Neural cell (in vitro differentiated cells): Measurements from ENCODE around the gene MRE11. TPM values are rescaled to one million over a fixed set of nuclear protein-coding genes. Genes with fewer than 3 reads are reported as not detected.

Experiments
- H2AFZ ChIP-seq: fragments of 200-600, 300-800 bp; sonication (generic), shearing (Covaris generic); 2 replicates; pipeline ENCODE4 v1.6.0; 2014; ENCODE audit warnings: low read depth, mild to moderate bottlenecking, antibody characterized with exemption, low read length, moderate library complexity
- H3F3A ChIP-seq: fragments of 200-600 bp; shearing (Covaris generic); 2 replicates; pipeline ENCODE4 v1.6.1; 2016; ENCODE audit warnings: mild to moderate bottlenecking, moderate library complexity, mixed read lengths, antibody characterized with exemption, low read length; ENCODE audit not compliant: insufficient read depth, poor library complexity, severe bottlenecking
- H3K27ac ChIP-seq: fragments of 200-600, 300-800 bp; sonication (generic), shearing (Covaris generic); 2 replicates; pipeline ENCODE4 v1.5.1; 2014; ENCODE audit warnings: mild to moderate bottlenecking, low read length, moderate library complexity
- H3K27me3 ChIP-seq: fragments of 300-800, 200-600 bp; sonication (generic), shearing (Covaris generic); 2 replicates; pipeline ENCODE4 v1.6.0; 2014; ENCODE audit warnings: mild to moderate bottlenecking, low read depth, low read length, moderate library complexity; ENCODE audit not compliant: insufficient read depth
- H3K36me3 ChIP-seq: fragments of 300-800, 200-600 bp; sonication (generic), shearing (Covaris generic); 2 replicates; pipeline ENCODE4 v1.5.1; 2014; ENCODE audit warnings: mild to moderate bottlenecking, antibody characterized with exemption, low read length, moderate library complexity; ENCODE audit not compliant: insufficient read depth
- H3K4me2 ChIP-seq: fragments of 300-800, 200-600 bp; sonication (generic), shearing (Covaris generic); 2 replicates; pipeline ENCODE4 v1.6.0; 2014; ENCODE audit warnings: mild to moderate bottlenecking, low read length
- H3K4me3 ChIP-seq: fragments of 300-800, 200-600 bp; sonication (generic), shearing (Covaris generic); 2 replicates; pipeline ENCODE4 v1.5.1; 2014; ENCODE audit warnings: mild to moderate bottlenecking, low read length, moderate library complexity
- H3K79me2 ChIP-seq: fragments of 200-600 bp; shearing (Covaris generic); replicated peaks from 2 replicates; pipeline ENCODE4 v1.6.0; 2014; ENCODE audit warnings: mild to moderate bottlenecking, low read length, moderate library complexity; ENCODE audit not compliant: insufficient read depth
- H3K9ac ChIP-seq: fragments of 300-800, 200-600 bp; sonication (generic), shearing (Covaris generic); 2 replicates; pipeline ENCODE4 v1.6.1; 2016; ENCODE audit warnings: mild to moderate bottlenecking, low read length, mixed read lengths
- H3K9me2 ChIP-seq: fragments of 200-600 bp; shearing (Covaris generic); 2 replicates; pipeline ENCODE4 v1.6.1; 2016; ENCODE audit warnings: mild to moderate bottlenecking, low read length, mixed read lengths; ENCODE audit not compliant: insufficient read depth
- H3K9me3 ChIP-seq: fragments of 200-600, 300-800 bp; sonication (generic), shearing (Covaris generic); 2 replicates; pipeline ENCODE4 v1.6.1; 2016; ENCODE audit warnings: mild to moderate bottlenecking, mixed run types, low read length, moderate library complexity, mixed read lengths
- H4K20me1 ChIP-seq: fragments of 200-600 bp; shearing (Covaris generic); 2 replicates; pipeline ENCODE4 v1.6.1; 2016; ENCODE audit warnings: mild to moderate bottlenecking, mixed run types; ENCODE audit not compliant: insufficient read depth
- CTCF ChIP-seq: fragments of 450-650 bp; IDR thresholded peaks from 2 replicates; pipeline ENCODE4 v1.5.1; 2014; ENCODE audit warnings: antibody characterized with exemption, mild to moderate bottlenecking, moderate library complexity; ENCODE audit not compliant: poor library complexity, severe bottlenecking
- EP300 ChIP-seq: fragments of 450-650 bp; conservative IDR thresholded peaks from 2 replicates; pipeline ENCODE4 v1.6.1; 2014; ENCODE audit warnings: antibody characterized with exemption, mild to moderate bottlenecking, moderate library complexity; ENCODE audit not compliant: poor library complexity, severe bottlenecking
- EZH2 ChIP-seq: fragments of 200-600, 300-800 bp; shearing (Covaris generic), sonication (generic); IDR thresholded peaks from 2 replicates; pipeline ENCODE4 v1.6.1; 2014; ENCODE audit warnings: antibody characterized with exemption, low read length, borderline replicate concordance, mild to moderate bottlenecking; ENCODE audit not compliant: insufficient read depth, poor library complexity, severe bottlenecking
- MXI1 ChIP-seq: fragments of 450-650 bp; conservative IDR thresholded peaks from 2 replicates; pipeline ENCODE4 v1.6.1; 2014; ENCODE audit warnings: antibody characterized with exemption, mild to moderate bottlenecking; ENCODE audit not compliant: poor library complexity, severe bottlenecking
- POLR2AphosphoS5 ChIP-seq: IDR thresholded peaks from 2 replicates; pipeline ENCODE4 v1.6.1; 2012
- RAD21 ChIP-seq: fragments of 450-650 bp; conservative IDR thresholded peaks from 2 replicates; pipeline ENCODE4 v1.6.1; 2014; ENCODE audit warnings: antibody characterized with exemption, mild to moderate bottlenecking, moderate library complexity
- REST ChIP-seq: IDR thresholded peaks from 2 replicates; pipeline ENCODE4 v1.6.1; 2012; ENCODE audit warnings: borderline replicate concordance
- SMC3 ChIP-seq: fragments of 450-650 bp; conservative IDR thresholded peaks from 2 replicates; pipeline ENCODE4 v1.6.1; 2014; ENCODE audit warnings: antibody characterized with exemption, mild to moderate bottlenecking, moderate library complexity; ENCODE audit not compliant: poor library complexity
- TAF1 ChIP-seq: IDR thresholded peaks from 2 replicates; pipeline ENCODE4 v1.6.1; 2012; ENCODE audit warnings: low read depth
- polyA plus RNA-seq: library from polyadenylated mRNA; depleted of rRNA; stranded (reverse); fragments of >200 nt; gene quantifications from 2 replicates; pipeline ENCODE4 v1.2.3, GENCODE V29; 2014

MRE11 gene
- polyA plus RNA-seq, 1 donor from 2014 or later: 5.1 TPM

GRCh38 chr11:94424662-94425061 lies 69.0 kb downstream of the MRE11 start:
- H3K27ac ChIP-seq: no peak overlapping the region
- TF ChIP-seq EP300 (no peak), POLR2AphosphoS5 (no peak), MXI1 (no peak), TAF1 (no peak), RAD21 (no peak), EZH2 (no peak), SMC3 (no peak), CTCF (no peak), REST (no peak)
- no peaks in the 10 kb centered on the region for H3F3A ChIP-seq
- H4K20me1 ChIP-seq: no peaks in the 10 kb centered on the region
- no peaks in the 10 kb centered on the region for H3K9me2 ChIP-seq
- H3K27me3 ChIP-seq: no peaks in the 10 kb centered on the region
- H3K9ac ChIP-seq: no peak overlapping the region
- H3K4me2 ChIP-seq: no peak overlapping the region
- no peaks in the 10 kb centered on the region for H3K79me2 ChIP-seq
- no peak overlapping the region for H2AFZ ChIP-seq
- H3K9me3 ChIP-seq: no peaks in the 10 kb centered on the region
- H3K4me3 ChIP-seq: no peak overlapping the region
- peaks cover 5% of the 10 kb centered on the region for H3K36me3 ChIP-seq

- Histone ChIP-seq H3K79me2 (no peaks in the 10 kb centered on the region), H3K9me2 (no peaks in the 10 kb centered on the region), H2AFZ (no peak overlapping the region), H3K4me3 (no peak overlapping the region), H3K4me2 (no peak overlapping the region), H3K9me3 (no peaks in the 10 kb centered on the region), H3K27ac (no peak overlapping the region), H3K36me3 (peaks cover 5% of the 10 kb centered on the region), H3K9ac (no peak overlapping the region), H3K27me3 (no peaks in the 10 kb centered on the region), H4K20me1 (no peaks in the 10 kb centered on the region), H3F3A (no peaks in the 10 kb centered on the region)
- no peak for TF ChIP-seq RAD21
- TF ChIP-seq CTCF: no peak
- TF ChIP-seq TAF1: no peak
- TF ChIP-seq EZH2: no peak
- no peak for TF ChIP-seq EP300
- TF ChIP-seq REST: no peak
- no peak for TF ChIP-seq MXI1
Observed at GRCh38 chr11:94424011-94424410, 69.6 kb downstream of the MRE11 start.
